IPS DF 4.7 (cell line): ENCODE results near the gene GALNT7.
"Not testable (repeated sequence)": the region's sequence is repeated elsewhere in the genome, so short reads cannot be mapped to it uniquely, and the experiment has no call there.

Source experiments
- DNase-seq: peaks from one replicate; pipeline ENCODE4 v3.0.0-alpha.2; 2013; ENCODE audit warnings: low spot score; ENCODE audit errors: extremely low read depth

The GALNT7 gene, protein sequence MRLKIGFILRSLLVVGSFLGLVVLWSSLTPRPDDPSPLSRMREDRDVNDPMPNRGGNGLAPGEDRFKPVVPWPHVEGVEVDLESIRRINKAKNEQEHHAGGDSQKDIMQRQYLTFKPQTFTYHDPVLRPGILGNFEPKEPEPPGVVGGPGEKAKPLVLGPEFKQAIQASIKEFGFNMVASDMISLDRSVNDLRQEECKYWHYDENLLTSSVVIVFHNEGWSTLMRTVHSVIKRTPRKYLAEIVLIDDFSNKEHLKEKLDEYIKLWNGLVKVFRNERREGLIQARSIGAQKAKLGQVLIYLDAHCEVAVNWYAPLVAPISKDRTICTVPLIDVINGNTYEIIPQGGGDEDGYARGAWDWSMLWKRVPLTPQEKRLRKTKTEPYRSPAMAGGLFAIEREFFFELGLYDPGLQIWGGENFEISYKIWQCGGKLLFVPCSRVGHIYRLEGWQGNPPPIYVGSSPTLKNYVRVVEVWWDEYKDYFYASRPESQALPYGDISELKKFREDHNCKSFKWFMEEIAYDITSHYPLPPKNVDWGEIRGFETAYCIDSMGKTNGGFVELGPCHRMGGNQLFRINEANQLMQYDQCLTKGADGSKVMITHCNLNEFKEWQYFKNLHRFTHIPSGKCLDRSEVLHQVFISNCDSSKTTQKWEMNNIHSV

DNA sequence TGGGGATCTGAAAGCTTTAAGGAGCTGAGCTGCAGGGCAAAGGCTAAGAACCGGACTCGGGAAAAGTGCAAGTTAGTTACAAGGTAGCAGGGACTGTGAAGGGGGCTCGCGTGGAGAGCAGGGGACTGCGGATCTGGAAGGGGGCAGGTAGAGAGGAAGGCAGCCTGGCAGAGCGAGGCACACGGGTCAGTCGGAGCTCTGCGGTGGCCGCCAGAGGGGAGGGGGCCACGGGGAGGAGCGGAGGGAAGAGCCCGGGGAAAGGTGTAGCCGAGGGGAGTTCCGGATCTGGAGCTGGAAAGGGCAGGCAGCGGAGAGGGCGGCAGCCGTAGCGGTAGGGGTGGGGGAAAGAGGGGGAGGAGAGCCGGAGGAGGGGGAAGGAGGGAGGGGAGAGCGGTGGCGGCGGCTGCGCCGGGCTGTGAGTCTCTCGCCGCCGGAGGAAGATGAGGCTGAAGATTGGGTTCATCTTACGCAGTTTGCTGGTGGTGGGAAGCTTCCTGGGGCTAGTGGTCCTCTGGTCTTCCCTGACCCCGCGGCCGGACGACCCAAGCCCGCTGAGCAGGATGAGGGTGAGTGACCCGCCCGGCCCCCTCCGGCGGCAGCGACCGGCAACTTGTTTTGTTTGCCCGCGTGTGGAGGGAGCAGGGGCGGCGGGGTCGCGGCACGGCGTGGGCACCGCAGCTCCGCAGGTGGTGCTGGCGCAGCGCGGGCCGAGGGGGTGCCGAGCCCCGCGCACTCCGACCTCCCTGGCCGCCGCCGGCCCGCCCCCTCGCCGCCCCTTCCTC is at the start of gene GALNT7:
GALNT7 (plus strand) TSS at position 416 of the 782 bp plus-strand sequence; CDS start at position 441, 25 bp downstream.
- DNase-seq = no peak

DNA sequence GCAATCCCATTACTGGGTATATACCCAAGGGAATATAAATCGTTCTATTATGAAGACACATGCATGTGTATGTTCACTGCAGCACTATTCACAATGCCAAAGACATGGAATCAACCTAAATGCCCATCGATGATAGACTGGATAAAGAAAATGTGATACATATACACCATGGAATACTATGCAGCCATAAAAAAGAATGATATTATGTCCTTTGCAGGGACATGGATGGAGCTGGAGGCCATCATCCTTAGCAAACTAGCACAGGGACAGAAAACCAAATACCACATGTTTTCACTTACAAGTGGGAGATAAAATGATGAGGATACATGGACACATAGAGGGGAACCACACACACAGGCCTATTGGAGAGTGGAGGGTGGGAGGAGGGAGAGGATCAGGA is 49.8 kb upstream of the GALNT7 start:
- not testable (repeated sequence) for DNase-seq

DNA sequence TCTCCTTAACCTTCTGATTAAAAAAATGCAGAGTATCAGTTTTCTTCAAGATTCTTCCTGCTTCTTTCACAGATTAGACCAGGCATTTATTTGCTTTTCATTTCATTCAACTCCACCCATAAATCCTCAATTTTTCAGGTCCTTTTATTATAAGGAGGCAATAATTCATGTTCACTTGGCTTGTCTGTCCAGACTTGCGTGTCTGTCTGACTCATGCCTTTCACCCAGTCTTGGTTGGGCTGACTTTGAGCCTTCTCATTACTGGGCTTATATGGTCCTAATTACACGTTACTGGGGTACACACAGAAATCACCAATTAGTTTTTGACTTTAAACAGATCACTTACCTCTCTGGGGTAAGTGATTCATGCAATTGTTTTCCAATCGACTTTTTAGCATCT is 48.8 kb upstream of the GALNT7 start:
- DNase-seq = no peak

DNA sequence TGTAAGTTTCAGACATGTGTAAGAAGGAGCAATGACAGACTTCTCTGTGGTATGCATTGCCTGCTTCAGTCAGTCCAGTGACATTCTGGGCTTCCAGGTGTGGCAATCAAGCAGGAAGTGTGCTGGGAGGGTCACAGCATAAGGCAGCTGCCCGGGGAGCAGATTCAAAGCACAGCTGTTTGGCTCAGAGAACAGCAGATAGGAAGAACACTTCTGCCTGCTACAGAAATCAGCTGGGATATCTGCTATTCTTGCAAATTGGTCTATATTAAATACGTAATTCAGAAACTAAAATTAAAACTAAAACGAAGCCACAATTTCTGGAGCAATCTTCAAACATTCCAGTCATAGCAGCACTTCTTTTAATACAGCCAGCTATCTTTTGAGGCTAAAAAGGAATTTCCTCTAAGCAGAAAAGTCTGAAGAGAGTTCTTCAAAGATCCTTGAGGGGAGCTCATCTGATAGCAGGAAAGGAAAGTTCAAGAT is 47.5 kb upstream of the GALNT7 start:
- DNase-seq = peak; percentile 19

DNA sequence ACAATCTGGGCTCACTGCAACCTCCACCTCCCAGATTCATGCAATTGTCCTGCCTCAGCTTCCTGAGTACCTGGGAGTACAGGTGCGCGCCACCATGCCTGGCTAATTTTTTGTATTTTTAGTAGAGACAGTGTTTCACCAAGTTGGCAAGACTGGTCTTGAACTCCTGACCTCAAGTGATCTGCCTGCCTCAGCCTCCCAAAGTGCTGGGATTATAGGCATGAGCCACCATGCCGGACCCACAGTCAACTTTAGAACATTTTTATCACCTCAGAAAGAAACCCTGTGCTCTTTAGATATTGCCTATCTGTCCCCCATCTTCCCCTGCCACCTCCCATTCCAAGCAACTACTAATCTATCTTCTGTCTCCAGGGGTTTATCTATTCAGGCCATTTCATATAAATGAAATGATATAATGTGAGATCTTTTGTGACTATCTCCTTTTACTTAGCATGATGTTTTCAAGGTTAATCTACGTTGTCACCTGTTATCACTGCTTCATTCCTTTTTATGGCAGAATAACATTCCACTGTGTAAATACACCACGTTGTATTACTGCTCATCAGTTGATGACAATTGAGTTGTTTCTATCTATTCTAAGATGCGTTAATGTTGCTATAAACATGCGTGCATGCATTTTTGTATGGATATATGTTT is 44.3 kb upstream of the GALNT7 start:
- no peak for DNase-seq

DNA sequence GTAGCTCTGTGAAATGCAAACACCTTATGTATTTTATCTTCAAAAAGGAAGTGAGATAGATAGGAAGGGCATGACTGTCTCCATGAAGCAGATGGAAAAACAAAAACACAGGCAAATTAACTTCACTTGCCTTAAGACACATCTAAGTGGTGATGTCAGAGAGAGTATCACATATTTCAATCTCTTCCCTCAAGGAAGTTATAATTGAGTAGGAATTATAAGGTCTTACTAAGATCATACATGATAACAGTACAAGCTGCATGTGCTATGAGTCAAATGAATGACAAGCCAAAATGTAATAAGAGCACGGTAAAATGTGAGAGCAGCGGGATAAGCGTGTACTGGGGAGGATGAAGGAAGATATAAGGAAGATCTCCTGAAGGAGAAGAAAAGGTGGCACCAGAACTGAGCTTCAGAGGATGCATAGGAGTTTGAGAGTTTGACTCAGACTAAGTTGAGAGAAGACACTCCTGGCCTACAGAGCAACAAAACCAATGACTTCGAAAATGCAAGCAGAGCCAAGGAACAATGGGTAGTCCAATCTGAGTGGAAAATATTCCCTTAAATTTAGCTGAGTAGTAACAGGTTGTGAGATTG is 43.3 kb upstream of the GALNT7 start:
- DNase-seq = no peak

DNA sequence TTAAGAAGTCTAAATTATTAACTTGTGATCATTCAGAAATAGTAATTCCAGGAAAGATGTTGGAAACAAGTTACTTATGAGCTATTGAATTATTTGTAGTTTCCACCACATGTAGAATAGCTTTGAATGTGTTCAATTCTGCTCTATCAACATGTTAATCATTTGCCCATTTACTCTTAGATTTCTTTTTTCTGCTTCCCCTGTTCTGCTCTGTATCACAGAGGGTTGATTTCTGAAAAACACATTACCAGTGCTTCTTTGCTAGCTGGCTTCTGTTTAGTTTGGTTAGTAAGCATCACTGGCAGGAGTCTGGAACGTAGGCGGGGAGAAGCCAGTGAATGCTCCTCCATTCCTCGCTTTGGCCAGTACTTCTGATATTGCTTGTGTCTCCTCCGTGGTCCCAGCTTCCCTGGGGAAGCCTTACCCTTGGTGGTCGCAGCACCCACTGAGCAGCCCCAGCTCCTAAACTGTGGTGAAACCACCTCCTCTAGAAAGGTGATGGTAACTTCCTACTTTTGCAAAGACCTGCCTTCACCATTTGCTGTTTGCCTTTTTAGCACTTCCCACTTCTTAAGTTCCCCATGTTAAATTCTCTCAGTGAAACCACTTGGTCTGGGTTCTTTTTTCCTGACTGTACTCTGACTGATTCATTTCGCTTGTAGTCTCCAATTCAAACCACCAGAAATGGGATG is 40.3 kb upstream of the GALNT7 start:
- no peak for DNase-seq

DNA sequence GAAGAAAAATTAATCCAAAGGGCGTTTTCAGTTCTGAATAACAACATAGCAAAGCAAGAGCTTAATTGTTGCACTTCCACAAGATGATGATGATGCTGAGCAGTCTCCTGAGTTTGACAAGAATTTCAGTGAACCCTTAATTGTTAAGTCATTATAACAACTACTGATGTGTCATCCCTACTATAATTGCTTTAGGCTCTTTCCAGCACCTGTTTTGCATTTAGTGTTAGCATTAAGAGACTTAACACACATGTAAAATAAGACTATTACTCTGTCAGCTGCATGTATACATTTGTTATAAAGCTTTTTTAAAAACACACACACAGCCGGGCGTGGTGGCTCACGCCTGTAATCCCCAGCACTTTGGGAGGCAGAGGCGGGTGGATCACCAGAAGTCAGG is 37.9 kb upstream of the GALNT7 start:
- DNase-seq = no peak

DNA sequence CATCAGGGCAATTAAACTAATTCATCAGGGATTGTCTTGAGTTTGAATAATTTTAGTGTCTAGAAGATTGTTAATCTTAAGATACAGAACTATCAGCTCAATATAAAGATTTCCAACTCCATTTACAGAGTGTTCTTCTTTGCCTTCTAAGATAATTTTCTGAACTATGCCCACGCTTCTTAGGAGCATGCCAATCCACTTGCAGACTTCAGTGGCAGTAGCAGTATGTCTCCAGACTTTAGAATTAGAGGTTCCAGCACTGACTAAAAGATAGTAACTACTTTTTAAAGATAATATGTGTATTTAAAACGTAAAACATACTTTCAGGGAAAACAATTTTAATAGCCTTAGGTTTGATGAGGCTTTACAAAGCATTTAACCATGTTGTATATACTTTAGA is 34.2 kb upstream of the GALNT7 start:
- DNase-seq = no peak

DNA sequence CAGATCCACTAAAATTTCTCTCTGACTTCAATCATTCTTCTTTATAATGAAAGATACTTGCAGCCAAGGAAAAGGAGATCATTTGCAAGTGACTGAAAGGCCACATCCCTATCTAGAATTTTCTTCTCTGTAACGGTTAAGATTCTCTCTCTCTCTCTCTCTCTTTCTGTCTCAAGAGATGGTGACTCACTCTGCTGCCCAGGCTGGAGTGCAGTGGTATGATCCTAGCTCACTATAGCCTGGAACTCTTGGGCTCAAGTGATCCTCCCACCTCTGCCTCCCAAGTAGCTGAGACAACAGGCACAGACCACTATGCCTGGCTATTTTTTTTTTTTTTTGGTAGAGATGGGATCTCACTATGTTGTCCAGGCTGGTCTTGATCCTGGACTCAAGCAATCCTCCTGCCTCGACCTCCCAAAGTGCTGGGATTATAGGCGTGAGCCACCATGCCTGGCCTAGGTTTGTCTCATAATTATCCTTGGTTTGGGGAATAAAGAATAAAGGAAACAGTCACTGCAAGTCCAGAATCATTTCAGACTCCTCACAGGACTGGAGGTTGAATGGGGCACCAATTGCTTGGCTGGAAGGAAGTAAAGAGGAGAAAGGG is 33.3 kb upstream of the GALNT7 start:
- DNase-seq = no peak

DNA sequence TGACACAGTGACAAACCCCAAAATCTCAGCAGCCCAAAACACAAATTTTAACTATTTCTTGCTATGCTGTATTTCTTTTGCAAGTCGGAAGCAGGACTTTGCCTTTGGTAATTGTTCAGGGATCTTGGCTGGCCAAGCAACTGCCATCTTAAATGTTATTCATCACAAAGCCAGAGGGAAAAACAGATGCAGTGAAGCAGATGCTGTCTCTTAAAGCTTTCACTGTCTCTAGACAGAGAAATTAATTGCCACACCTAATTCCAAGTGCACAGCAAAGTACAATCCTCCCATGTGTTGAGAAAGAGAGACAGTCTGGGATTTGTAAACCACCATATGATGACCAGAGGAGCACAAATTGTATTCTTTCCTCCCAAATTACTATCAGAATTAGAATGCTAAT is 30.0 kb upstream of the GALNT7 start:
- no peak for DNase-seq

DNA sequence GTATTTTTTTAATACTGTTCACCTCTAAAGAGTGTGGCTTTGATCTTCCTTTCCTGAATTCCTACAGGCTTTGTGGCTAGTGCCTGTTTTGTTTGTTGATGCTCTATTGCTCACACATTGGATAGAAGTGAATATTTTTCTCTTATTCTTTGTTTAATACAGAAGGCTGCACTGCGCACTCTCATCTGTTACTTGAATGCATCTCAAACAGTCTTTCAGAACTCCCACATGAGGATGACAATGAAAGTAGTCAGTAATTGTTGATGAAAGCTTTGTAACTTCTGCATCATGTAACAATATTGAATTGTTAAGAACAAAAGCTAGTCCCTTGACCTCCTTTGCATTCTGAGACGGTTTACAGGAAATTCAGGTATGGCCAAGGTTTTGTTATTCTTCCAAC is 29.1 kb upstream of the GALNT7 start:
- no peak for DNase-seq

DNA sequence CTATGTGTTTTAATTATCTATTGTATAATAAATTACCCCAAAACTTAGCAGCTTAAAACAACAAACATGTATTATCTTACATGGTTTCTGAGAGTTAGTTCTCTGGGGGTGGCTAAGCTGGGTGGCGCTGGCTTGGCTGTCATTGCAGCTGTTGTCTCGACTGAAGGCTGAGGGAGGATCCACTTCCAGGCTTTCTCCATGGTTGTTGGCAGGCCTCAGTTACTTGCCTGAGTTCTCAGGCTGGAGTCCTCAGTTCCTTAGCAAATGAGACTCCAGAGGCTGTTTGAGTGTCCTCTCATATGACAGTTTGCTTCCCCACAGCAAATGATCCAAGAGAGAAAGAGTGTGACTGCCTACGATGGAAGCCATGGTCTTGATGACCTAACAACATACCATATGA is 23.5 kb upstream of the GALNT7 start:
- no peak for DNase-seq

DNA sequence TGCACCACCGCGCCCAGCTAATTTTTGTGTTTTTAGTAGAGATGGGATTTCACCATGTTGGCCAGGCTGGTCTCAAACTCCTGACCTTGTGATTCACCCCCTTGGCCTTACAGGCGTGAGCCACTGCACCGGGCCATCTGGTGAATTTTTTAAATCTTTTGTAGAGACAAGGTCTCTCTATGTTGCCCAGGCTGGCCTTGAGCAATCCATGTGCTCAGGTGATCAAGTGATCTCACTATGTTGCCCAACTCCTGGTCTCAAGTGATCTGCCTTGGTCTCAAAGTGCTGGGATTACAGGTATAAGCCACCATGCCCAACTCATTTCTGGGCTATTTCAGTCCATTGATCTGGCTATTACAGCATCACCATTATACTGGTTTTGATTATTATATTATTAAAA is 22.2 kb upstream of the GALNT7 start:
- DNase-seq = no peak

DNA sequence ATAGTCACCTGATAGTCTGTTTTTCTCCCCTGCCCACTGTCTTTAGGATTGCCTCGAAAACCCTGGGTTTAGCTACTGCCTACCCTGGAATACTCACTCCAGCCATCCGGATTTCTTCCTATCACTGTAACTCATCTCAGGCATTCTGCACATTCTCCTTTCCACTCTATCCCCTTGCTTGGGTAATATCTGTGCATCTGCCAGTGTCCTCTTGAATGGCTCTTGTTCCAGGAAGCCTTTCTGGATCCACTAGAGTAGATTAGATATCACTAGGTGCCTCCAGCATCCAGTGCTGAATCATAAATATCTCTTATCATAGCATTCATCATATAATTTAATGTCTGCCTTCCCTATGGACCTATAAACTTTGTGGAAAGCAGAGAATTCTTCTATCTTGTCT is 17.1 kb upstream of the GALNT7 start:
- DNase-seq = no peak

DNA sequence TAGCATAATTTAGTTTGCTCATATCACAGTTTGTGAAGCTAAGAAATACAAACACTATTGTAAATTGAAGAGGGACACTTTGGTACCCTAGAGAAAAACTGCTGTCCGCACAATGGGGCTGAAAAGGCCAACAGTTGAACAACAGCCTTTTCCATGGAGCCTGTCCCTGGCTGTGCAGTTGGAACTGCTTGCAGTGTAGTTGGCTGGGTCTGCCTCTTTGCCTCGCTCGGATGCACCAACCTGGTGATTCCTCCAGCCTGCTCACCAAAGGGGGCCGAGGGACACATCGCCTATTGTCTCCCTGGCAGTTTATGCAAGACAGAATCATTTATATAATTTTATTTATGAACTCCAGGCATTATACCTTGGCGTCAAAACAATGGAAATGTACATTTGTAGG is 16.5 kb upstream of the GALNT7 start:
- DNase-seq = no peak

DNA sequence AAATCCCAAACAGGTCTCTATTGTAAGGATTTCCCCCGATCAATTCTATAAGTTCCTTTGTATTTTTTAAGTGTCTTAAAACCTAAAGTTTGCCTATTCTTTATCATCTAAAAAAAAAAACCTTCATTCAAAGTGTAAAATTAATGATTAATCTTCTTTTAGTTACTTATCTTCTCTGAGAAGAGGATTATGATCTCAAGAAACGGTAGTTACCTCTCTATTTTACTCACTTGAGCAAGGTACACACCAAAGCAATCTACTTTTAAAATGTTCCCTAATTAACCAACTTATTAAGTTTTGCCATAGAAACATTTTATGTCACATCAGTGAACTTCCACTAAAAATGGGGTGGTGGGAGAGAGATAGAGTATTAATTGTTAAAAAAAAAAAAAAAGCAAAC is 15.2 kb upstream of the GALNT7 start:
- DNase-seq = no peak

DNA sequence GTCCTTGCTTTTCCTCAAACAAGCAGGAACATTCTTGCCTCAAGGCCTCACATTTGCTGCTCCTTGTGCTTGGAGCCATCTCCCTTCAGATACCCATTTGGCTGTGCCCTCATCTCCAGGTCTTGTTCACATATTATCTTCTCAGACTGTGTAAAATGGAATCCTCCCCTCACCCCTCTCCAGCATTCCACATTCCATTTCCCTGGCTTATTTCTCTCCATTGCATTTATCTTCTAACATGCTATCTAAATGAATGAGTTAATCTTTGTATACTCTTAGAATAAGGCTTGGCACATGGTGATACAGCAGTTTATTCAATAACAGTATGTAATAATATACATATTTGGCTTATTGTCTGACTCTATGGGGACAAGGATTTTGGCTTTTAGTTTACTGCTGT is 8.8 kb upstream of the GALNT7 start:
- DNase-seq = no peak

DNA sequence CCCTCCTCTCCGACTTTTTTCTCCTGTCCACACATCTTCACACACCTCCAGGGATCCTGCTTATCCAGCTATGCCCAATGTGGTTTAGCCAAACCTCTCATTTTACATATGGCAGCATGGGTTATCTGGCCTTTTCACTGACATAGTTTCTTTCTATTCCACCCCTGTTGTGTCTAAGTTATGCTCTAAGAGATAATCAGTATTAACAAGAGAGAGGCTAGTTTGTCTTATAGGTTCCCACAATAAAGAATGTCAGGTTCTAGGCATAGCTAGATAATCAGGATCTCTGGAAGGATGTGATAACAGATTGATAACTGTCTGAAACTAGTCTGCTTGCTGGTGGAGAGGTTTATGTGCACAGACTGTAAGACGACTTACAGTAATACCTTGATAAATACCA is 7.7 kb upstream of the GALNT7 start:
- no peak for DNase-seq

DNA sequence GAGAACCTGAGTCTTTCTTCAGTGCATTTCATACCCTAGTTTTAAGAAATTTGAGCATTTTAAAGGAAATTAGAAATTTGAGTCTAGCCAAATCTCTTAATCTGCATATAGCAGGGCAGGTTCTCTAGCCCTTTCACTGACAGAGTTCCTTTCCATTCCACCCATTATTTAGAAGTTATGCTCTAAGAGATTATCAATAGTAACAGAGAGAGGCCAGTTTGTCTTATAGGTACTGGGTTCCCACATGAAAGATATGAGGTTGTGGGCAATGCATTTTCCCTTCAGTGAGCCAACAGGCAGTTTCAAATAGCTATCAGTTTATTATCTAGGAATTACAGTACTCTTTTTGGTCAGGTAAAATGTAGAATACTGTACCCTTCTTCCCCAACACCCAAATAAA is 7.3 kb upstream of the GALNT7 start:
- DNase-seq = no peak
